Measurements from ENCODE around the gene SLC5A6.
"Not testable (repeated sequence)": the region's sequence is repeated elsewhere in the genome, so short reads cannot be mapped to it uniquely, and the experiment has no call there.

The SLC5A6 gene

GRCh38 chr2:27204566-27204965 lies 7.5 kb downstream of the SLC5A6 start:
- no peak for DNase-seq

DNA sequence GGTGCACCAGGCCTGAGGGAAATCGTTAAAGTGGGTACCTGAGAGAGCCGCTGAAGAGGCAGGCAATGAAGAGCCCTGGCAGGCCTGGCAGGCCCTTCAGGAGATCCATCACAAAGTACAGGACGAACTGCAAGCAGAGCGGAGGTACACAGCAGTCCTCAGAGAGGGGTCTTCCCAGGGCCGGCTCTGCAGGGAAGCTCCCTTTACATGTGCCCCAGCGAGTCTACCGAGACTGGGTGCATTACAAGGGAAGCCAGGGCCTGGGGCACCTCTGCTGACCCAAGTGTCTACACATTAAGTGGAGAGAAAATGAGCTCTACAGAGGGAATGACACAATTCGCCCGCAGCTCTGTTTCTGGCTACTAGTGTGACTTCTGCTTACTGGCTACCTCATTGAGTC lies 8.3 kb downstream of the SLC5A6 start:
- no peak for DNase-seq

DNA sequence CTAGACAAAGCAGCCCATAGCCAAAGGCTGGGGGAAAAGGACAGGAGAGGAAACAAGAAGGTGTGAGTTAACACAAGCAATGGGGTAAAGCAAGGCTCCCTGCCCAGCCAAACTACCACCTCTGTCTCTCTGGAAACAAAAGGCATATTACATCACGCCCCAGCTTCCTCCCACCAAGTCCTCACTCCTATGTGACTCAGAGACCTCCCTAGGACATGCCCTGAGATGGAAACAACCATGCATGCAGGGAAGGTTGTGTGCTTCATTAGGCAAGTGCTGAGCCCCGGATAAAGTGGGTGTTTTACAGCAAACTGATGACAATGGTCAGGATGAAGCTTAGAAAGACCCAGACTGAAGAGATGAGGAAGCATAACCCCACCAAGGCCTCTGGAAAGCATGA lies 9.2 kb downstream of the SLC5A6 start:
- no peak for DNase-seq

GRCh38 chr2:27201675-27202074 lies 10.4 kb downstream of the SLC5A6 start:
- DNase-seq = no peak

GRCh38 chr2:27199241-27199640 lies 12.8 kb downstream of the SLC5A6 start:
- no peak for DNase-seq

DNA sequence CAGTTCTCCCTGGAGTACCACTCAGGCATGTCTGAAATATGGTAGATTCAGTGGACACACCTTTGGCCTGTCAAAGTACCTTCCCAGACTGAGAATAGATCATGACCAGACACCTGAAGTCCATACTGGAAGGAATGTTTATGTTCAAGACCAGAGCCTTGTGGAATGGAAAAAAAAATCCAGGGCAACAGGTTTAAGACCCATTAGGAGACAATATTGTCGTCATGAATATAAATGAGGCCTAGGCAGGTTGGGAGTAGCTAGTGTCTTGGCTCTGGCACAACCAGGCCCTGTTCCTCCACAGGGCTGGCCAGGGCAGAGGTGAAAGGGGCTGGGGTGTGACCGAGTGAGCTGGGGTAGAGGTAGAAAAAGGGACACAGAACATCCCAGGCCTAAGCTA lies 13.4 kb downstream of the SLC5A6 start:
- DNase-seq = no peak

- not testable (repeated sequence) for DNase-seq
Observed at GRCh38 chr2:27198068-27198467, 14.0 kb downstream of the SLC5A6 start.

DNA sequence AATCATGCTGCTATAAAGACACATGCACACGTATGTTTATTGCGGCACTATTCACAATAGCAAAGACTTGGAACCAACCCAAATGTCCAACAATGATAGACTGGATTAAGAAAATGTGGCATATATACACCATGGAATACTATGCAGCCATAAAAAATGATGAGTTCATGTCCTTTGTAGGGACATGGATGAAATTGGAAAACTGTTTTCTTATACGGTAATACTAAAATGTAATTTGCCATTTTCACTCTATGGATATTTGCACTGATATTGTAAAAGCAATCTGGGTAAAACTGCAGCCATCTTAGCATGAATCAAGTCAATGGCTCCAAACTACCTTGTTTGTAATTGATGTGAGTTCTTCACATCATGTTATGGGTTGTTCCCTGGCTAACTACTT lies 16.3 kb downstream of the SLC5A6 start:
- DNase-seq = not testable (repeated sequence)

- no peak for DNase-seq
Observed at GRCh38 chr2:27194538-27195354, 17.3 kb downstream of the SLC5A6 start.

GRCh38 chr2:27191070-27191829 lies 20.8 kb downstream of the SLC5A6 start:
- DNase-seq = peak in 2 of 14 donors; percentile 2 to 11

DNA sequence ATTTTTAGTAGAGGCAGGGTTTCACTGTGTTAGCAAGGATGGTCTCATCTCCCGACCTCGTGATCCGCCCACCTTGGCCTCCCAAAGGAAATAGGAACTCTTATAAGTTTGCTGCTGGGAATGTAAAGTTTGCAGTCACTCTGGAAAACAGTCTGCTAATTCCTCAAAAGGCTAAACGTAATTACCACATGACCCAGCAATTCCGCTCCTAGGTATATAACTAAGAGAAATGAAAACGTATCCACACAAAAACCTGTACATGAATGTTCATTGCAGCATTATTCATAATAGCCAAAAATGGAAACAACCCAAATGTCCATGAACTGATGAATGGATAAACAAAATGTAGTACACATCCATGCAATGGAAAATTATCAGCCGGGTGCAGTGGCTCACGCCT lies 22.1 kb downstream of the SLC5A6 start:
- DNase-seq = no peak

GRCh38 chr2:27186613-27187345 lies 25.3 kb downstream of the SLC5A6 start:
- DNase-seq = no peak

GRCh38 chr2:27185331-27186026 lies 26.6 kb downstream of the SLC5A6 start:
- DNase-seq = no peak

DNA sequence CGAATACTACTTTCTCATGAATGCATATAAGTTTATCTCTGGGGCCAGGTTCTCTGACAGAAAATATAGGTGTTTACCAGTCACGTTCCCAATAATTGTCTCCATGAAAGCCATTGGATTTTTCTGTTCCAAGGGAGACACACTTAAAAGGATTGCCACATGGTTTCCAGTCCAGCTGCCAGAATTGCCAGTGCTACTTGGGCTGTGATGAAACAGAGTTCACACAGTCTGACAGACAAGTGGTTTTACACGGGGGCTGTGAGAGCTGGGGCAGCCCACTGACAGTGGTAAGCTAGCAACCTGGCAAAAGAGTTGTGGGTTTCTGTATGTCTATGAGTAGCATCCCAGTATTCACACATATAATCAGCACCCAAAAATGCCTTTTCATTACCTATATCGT lies 28.0 kb downstream of the SLC5A6 start:
- no peak for DNase-seq

DNA sequence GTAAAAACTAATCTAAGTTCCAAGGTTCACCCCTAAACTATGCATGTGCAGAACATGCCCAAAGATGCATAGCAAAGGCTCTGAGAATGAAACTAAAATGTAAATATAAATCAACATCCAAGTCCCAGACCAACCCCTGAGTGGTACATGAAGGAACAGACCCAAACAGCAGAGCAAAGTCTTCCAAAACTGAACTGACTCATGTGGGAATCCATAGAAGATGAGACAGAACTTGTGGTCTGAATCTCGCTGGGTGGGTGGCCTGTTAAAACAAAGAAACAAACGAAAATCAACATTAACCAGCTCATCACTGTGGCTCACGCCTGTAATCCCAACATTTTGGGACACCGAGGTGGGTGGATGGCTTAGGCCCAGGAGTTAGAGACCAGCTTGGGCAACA lies 29.7 kb downstream of the SLC5A6 start:
- DNase-seq = no peak

DNA sequence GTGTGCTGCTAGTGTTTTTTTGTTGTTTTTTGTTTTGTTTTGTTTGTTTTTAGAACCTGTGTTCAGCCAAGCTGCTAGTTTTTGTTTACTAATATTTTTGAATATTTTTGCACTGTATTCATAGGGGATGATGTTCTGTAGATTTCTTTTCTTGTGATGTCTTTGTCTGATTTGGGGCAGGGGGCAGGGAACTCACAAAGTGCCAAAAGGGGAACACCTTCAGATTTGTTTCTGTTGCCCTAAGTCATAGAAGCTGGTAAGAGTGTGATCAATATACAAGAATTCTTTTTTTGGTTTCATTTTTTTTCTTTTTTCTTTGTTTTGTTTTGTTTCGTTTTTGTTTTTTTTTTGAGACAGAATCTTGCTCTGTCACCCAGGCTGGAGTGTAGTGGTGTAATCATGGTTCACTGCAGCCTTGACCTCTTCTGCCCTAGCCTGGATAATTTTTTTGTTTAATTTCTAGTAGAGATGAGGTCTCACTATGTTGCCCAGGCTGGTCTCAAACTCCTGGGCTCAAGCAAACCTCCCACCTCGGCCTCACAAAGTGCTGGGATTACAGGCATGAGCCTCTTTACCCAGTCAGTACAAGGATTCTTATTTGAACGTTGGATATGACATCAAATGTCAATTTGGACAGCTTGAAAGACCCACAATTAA lies 32.6 kb downstream of the SLC5A6 start:
- no peak for DNase-seq

- no peak for DNase-seq
Observed at GRCh38 chr2:27178469-27178868, 33.6 kb downstream of the SLC5A6 start.

GRCh38 chr2:27177441-27178351 lies 34.4 kb downstream of the SLC5A6 start:
- DNase-seq = no peak

- not testable (repeated sequence) for DNase-seq
Observed at GRCh38 chr2:27175781-27176180, 36.3 kb downstream of the SLC5A6 start.

DNA sequence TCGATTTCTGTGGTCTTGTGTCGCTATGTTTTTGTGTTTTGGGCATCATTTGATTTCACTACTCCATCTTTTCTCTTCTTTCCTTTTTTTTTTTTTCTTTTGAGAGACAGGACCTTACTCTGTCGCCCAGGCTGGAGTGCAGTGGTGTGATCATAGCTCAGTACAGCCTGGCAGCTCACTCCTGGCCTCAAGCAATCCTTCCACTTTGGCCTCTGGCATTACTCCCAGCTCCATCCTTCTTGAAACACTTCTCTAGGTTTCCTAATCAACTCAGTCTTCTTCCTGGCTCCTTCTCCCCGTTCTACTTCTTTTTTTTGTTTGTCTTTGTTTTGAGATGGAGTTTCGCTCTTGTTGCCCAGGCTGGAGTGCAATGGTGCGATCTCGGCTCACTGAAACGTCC lies 36.7 kb downstream of the SLC5A6 start:
- no peak for DNase-seq

DNA sequence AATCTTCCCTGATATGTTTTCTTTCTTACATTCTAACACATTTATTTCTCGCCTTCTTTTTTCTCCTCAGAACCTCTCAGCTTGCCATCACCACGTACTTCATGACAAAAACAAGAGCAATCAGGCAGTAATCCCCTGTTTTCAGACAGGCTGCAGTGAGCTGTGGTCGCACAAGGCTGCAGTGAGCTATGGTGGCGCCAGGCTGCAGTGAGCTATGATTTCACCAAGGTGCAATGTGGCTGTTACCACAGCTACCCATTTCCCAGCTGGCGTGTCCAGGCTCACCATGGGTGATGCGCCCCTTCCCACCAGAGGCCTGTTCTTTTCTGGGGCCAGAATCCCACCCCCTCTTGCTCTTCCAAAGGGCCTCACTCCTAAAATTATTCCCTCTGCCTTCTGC lies 37.4 kb downstream of the SLC5A6 start:
- DNase-seq = no peak
